Esophagus squamous epithelium (tissue), 4 donors: Measurements from ENCODE around the gene AMBP.

Source experiments
- CTCF ChIP-seq, 6 experiments: fragments of 450-650 bp in 4 of 6; fragments of 200-600 bp in 2 of 6; sonication (generic) in 2 of 6; IDR thresholded peaks; one replicate each; pipeline ENCODE4 v1.5.1; 2016 to 2019; ENCODE audit warnings: antibody characterized with exemption in 6 of 6, mild to moderate bottlenecking in 4 of 6, moderate library complexity in 4 of 6
- POLR2A ChIP-seq, 4 donors: fragments of 450-650 bp; IDR thresholded peaks; one replicate each; pipeline ENCODE4 v1.6.1; 2017; ENCODE audit warnings: antibody characterized with exemption in 4 of 4, mild to moderate bottlenecking in 4 of 4, moderate library complexity in 3 of 4

GRCh38 chr9:114122136-114123027, 44.3 kb upstream of the AMBP start:
- TF ChIP-seq CTCF (IDR thresholded peaks at IDR 0.05) (no peak), POLR2A (IDR thresholded peaks at IDR 0.05) (no peak)
